ENCODE data around the gene PPFIBP1.

PPFIBP1 gene

GRCh38 chr12:27523642-27524493 lies at the start of gene PPFIBP1:
Gene PPFIBP1 (plus strand): TSS chr12:27524206. CDS start chr12:27633397, 109,191 bp downstream.
- Histone ChIP-seq H3K9me3 (replicated peaks; ENCODE audit: insufficient read depth, low read length) (no peaks in the 10 kb centered on the region), H3K9me2 (replicated peaks; ENCODE audit: insufficient read depth, low read length) (no peaks in the 10 kb centered on the region), H3K4me1 (ENCODE audit: low read length) (no peaks in the 10 kb centered on the region), H3K4me3 (ENCODE audit: low read length) (peak within 1 kb of the TSS; percentile 78), H3K4me2 (ENCODE audit: low read depth, low read length) (peak within 1 kb of the TSS; percentile 68), H4K20me1 (ENCODE audit: insufficient read depth, low read length) (no peaks in the 10 kb centered on the region), H3F3A (ENCODE audit: insufficient read depth, low read length) (no peaks in the 10 kb centered on the region; the same call in 1 of the 2 replicates), H3K27me3 (replicated peaks; ENCODE audit: insufficient read depth, low read length) (no peaks in the 10 kb centered on the region), H2AFZ (ENCODE audit: low read length) (peak within 1 kb of the TSS; percentile 88), H3K79me2 (ENCODE audit: low read length) (no peaks in the 10 kb centered on the region), H3K36me3 (replicated peaks; ENCODE audit: insufficient read depth, low read length) (no peaks in the 10 kb centered on the region), H3K9ac (ENCODE audit: low read length) (peak within 1 kb of the TSS; percentile 60), H3K27ac (ENCODE audit: low read length) (peak within 1 kb of the TSS; percentile 5; the same call in 1 of the 2 replicates)
- TF ChIP-seq EZH2 (optimal IDR thresholded peaks at IDR 0.05; ENCODE audit: low read depth, low read length) (no peak), EZH2phosphoT487 (IDR thresholded peaks at IDR 0.05; ENCODE audit: low read length) (no peak)
- TF ChIP-seq, protein P1, sequence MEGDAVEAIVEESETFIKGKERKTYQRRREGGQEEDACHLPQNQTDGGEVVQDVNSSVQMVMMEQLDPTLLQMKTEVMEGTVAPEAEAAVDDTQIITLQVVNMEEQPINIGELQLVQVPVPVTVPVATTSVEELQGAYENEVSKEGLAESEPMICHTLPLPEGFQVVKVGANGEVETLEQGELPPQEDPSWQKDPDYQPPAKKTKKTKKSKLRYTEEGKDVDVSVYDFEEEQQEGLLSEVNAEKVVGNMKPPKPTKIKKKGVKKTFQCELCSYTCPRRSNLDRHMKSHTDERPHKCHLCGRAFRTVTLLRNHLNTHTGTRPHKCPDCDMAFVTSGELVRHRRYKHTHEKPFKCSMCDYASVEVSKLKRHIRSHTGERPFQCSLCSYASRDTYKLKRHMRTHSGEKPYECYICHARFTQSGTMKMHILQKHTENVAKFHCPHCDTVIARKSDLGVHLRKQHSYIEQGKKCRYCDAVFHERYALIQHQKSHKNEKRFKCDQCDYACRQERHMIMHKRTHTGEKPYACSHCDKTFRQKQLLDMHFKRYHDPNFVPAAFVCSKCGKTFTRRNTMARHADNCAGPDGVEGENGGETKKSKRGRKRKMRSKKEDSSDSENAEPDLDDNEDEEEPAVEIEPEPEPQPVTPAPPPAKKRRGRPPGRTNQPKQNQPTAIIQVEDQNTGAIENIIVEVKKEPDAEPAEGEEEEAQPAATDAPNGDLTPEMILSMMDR (IDR thresholded peaks at IDR 0.05; ENCODE audit: low read length) = no peak
- peak; percentile 96 for DNase-seq

GRCh38 chr12:27474344-27474743 lies 49.7 kb upstream of the PPFIBP1 start:
- no peaks in the 10 kb centered on the region for H3K4me1 ChIP-seq (ENCODE audit: low read length)
- DNase-seq = no peak
- H3K4me3 ChIP-seq (ENCODE audit: low read length) = no peak overlapping the region
- H3K27me3 ChIP-seq (replicated peaks; ENCODE audit: insufficient read depth, low read length) = no peaks in the 10 kb centered on the region
- no peak overlapping the region for H2AFZ ChIP-seq (ENCODE audit: low read length)
- no peaks in the 10 kb centered on the region for H3K36me3 ChIP-seq (replicated peaks; ENCODE audit: insufficient read depth, low read length)
- no peaks in the 10 kb centered on the region for H3F3A ChIP-seq (ENCODE audit: insufficient read depth, low read length)
- no peaks in the 10 kb centered on the region for H3K9me2 ChIP-seq (replicated peaks; ENCODE audit: insufficient read depth, low read length)
- no peak overlapping the region for H3K27ac ChIP-seq (ENCODE audit: low read length)
- H4K20me1 ChIP-seq (ENCODE audit: insufficient read depth, low read length) = no peaks in the 10 kb centered on the region
- TF ChIP-seq EZH2 (optimal IDR thresholded peaks at IDR 0.05; ENCODE audit: low read depth, low read length) (no peak), EZH2phosphoT487 (IDR thresholded peaks at IDR 0.05; ENCODE audit: low read length) (no peak)
- TF ChIP-seq, protein P1 (IDR thresholded peaks at IDR 0.05; ENCODE audit: low read length) = no peak
- no peaks in the 10 kb centered on the region for H3K79me2 ChIP-seq (ENCODE audit: low read length)
- no peaks in the 10 kb centered on the region for H3K9me3 ChIP-seq (replicated peaks; ENCODE audit: insufficient read depth, low read length)
- no peak overlapping the region for H3K4me2 ChIP-seq (ENCODE audit: low read depth, low read length)
- no peak overlapping the region for H3K9ac ChIP-seq (ENCODE audit: low read length)

DNA sequence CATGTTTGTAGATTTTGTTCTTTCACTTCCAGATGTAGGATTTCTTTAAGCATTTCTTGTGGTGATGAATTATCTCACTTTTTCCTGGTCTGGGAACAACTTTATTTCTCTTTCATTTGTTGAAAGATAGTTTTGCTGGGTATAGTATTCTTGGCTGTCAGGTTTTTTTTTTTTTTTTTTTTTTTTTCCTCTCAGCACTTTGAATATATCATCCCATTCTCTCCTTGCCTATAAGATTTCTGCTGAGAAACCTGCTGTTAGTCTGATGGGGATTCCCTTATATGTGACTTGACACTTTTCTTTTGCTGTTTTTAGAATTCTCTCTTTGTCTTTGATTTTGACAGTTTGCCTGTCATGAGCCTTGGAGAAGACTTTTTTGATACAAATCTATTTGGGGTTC lies 47.0 kb upstream of the PPFIBP1 start:
- Histone ChIP-seq H3K36me3 (replicated peaks; ENCODE audit: insufficient read depth, low read length) (no peaks in the 10 kb centered on the region), H3K4me3 (ENCODE audit: low read length) (no peak overlapping the region), H3K9me3 (replicated peaks; ENCODE audit: insufficient read depth, low read length) (no peaks in the 10 kb centered on the region), H3K9ac (ENCODE audit: low read length) (no peak overlapping the region), H3K27me3 (replicated peaks; ENCODE audit: insufficient read depth, low read length) (no peaks in the 10 kb centered on the region), H2AFZ (ENCODE audit: low read length) (no peak overlapping the region), H3K4me2 (ENCODE audit: low read depth, low read length) (no peak overlapping the region), H4K20me1 (ENCODE audit: insufficient read depth, low read length) (no peaks in the 10 kb centered on the region), H3K9me2 (replicated peaks; ENCODE audit: insufficient read depth, low read length) (no peaks in the 10 kb centered on the region), H3K27ac (ENCODE audit: low read length) (no peak overlapping the region), H3K79me2 (ENCODE audit: low read length) (no peaks in the 10 kb centered on the region), H3K4me1 (ENCODE audit: low read length) (no peaks in the 10 kb centered on the region), H3F3A (ENCODE audit: insufficient read depth, low read length) (no peaks in the 10 kb centered on the region)
- no peak for TF ChIP-seq EZH2 (optimal IDR thresholded peaks at IDR 0.05; ENCODE audit: low read depth, low read length)
- no peak for TF ChIP-seq EZH2phosphoT487 (IDR thresholded peaks at IDR 0.05; ENCODE audit: low read length)
- TF ChIP-seq, protein P1 (IDR thresholded peaks at IDR 0.05; ENCODE audit: low read length) = no peak
- DNase-seq = no peak

Data from MM.1S (cell line).